GM15510 (cell line): ENCODE results near the gene C14orf119.

Source experiments
- POLR2A ChIP-seq: IDR thresholded peaks from 3 replicates; pipeline ENCODE4 v1.6.1; 2011; ENCODE audit warnings: borderline replicate concordance; ENCODE audit not compliant: insufficient read length; ENCODE audit errors: extremely low read depth

The C14orf119 gene

GRCh38 chr14:23148591-23149249 lies 53.4 kb downstream of the C14orf119 start:
- no peak for TF ChIP-seq POLR2A

- TF ChIP-seq POLR2A: no peak
These were observed 54.4 kb downstream of the C14orf119 start for GRCh38 chr14:23149745-23150144.
